Epithelial cell of esophagus (primary cell): ENCODE measurements around the gene KAZN.

Experiments
- DNase-seq: peaks from one replicate; pipeline ENCODE4 v3.0.0; 2010; ENCODE audit warnings: low read depth
- H3K4me3 ChIP-seq: 2 replicates; pipeline ENCODE4 v1.5.1; 2011; ENCODE audit warnings: mild to moderate bottlenecking, low read length, control low read depth
- TF ChIP-seq, protein P1 (sequence below): IDR thresholded peaks from 2 replicates; pipeline ENCODE4 v1.5.1; 2011; ENCODE audit warnings: low read depth, mild to moderate bottlenecking, low read length, control low read depth, inconsistent platforms; ENCODE audit not compliant: insufficient read depth; ENCODE audit errors: missing control alignments

KAZN gene

GRCh38 chr1:14635421-14635820 lies 36.9 kb downstream of the KAZN start:
- H3K4me3 ChIP-seq = no peak overlapping the region
- no peak for DNase-seq
- TF ChIP-seq, protein P1, sequence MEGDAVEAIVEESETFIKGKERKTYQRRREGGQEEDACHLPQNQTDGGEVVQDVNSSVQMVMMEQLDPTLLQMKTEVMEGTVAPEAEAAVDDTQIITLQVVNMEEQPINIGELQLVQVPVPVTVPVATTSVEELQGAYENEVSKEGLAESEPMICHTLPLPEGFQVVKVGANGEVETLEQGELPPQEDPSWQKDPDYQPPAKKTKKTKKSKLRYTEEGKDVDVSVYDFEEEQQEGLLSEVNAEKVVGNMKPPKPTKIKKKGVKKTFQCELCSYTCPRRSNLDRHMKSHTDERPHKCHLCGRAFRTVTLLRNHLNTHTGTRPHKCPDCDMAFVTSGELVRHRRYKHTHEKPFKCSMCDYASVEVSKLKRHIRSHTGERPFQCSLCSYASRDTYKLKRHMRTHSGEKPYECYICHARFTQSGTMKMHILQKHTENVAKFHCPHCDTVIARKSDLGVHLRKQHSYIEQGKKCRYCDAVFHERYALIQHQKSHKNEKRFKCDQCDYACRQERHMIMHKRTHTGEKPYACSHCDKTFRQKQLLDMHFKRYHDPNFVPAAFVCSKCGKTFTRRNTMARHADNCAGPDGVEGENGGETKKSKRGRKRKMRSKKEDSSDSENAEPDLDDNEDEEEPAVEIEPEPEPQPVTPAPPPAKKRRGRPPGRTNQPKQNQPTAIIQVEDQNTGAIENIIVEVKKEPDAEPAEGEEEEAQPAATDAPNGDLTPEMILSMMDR = no peak

DNA sequence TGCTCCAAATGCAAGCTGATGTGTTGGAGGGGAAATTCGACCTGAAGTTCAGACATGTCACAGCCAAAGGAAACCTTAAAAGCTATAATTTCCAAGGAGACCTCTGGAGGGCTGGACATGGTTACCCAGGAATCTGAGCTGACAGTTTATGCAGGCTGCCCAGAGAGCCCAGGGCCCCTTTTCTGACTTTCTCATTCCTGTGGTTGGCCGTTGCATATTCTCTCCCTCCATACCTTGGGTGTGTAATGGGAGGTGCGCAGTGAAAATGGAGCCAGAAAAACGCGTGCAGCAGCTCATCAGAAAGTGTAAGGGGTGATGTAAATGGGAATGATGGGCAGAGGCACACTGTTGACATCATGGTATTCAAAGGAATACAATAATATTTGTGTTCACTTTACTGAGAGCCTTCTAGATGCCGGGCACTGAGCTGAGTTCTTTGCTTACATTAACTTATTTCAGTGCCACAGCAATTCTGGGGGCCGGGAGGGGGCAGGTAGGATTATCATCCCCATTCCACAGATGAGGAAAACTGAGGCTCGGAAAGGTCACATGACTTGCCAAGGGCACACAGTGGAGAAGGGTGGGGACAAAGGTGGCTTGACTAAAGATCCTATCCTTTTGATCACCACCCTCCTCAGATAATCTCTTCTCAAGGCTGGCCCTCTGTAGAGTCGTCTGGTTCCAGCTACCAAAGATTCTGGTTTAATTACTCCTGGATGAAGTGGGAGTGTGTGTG lies 38.6 kb downstream of the KAZN start:
- DNase-seq = no peak
- H3K4me3 ChIP-seq = no peak overlapping the region
- TF ChIP-seq, protein P1 = no peak

GRCh38 chr1:14639291-14640050 lies 41.0 kb downstream of the KAZN start:
- H3K4me3 ChIP-seq = no peak overlapping the region
- TF ChIP-seq, protein P1 = no peak
- no peak for DNase-seq

GRCh38 chr1:14642712-14643111 lies 44.2 kb downstream of the KAZN start:
- TF ChIP-seq, protein P1 = no peak
- no peak for DNase-seq
- H3K4me3 ChIP-seq = no peak overlapping the region

DNA sequence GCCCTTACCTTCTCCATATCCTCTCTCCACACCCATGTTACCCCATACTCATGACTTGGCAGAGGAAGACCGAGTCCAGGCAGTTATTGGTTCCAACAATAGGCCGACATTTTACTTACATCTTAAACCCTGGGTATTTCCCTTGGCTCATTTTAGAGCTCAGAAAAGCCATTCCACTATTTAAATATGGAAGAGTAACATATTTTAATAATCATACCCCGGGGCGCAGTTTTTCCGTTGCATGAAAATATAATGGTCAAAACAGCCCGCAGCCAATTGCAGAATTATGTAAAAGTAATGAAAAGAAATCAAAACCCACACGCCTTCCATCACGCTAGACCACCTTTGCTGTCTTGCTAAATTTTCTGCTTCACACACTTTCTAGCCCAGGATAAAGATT lies 48.5 kb downstream of the KAZN start:
- H3K4me3 ChIP-seq = no peak overlapping the region
- TF ChIP-seq, protein P1 = no peak
- no peak for DNase-seq

GRCh38 chr1:14647777-14648176 lies 49.3 kb downstream of the KAZN start:
- TF ChIP-seq, protein P1 = no peak
- no peak overlapping the region for H3K4me3 ChIP-seq
- DNase-seq = no peak
